HG02852 (cell line): ENCODE results near the gene MEGF11.

ENCODE experiments used
- ATAC-seq: cut with Tn5 transposase; IDR thresholded peaks from one replicate; pipeline ENCODE4 v1.9.1; 2021; ENCODE audit warnings: mild to moderate bottlenecking, moderate library complexity; ENCODE audit not compliant: unreplicated experiment

MEGF11 gene

GRCh38 chr15:66240240-66240794 is 13.2 kb downstream of the MEGF11 start:
- no peak for ATAC-seq

GRCh38 chr15:66239514-66239913 is 14.0 kb downstream of the MEGF11 start:
- no peak for ATAC-seq

- no peak for ATAC-seq
Measured at GRCh38 chr15:66238318-66238717, 15.2 kb downstream of the MEGF11 start.

GRCh38 chr15:66237513-66238235 is 15.9 kb downstream of the MEGF11 start:
- no peak for ATAC-seq

DNA sequence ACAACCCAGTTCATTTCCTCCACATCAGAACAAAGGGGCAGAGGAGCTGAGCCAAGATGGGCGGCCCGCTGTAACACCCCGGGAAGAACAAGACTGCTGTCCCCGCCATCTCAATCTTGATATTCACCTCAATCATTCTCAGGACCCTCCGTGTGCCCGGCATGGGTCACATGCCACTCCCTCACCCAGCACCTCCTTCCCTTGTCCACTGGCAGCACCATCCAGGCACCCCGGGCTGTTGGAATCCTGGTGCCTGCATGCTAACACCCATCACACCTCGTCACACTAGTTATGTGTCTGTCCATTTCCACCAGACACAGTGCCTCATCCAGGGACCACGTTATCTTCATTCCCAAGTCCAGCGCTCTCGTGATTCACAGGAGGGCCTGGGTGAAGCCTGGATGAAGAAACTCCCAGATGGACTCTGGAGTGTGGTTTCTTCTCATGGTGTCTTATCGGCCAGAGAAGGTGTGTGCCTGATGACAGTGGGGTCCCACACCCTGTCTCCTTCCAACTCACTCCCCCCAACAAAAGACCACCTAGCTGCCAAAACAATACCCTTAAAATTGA is 16.7 kb downstream of the MEGF11 start:
- ATAC-seq: no peak

DNA sequence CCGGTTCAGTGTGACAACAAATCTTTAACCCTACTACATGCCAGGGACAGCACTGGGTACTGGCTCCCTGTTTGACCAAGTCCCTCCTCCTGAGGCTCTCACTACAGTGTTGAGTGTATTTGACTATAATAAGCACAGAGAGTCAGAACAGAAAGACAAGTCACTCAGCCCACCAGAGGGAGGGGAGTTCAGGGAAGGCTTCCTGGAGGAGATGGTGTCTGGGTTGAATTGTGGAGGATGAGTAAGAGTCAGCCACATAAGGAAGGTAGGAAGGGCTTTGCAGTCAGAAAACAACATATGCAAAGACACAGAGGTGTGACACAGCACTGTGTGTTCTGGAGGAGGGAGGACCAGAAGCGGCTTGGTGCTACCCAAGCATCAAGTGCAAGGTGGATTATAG is 17.7 kb downstream of the MEGF11 start:
- ATAC-seq: no peak

DNA sequence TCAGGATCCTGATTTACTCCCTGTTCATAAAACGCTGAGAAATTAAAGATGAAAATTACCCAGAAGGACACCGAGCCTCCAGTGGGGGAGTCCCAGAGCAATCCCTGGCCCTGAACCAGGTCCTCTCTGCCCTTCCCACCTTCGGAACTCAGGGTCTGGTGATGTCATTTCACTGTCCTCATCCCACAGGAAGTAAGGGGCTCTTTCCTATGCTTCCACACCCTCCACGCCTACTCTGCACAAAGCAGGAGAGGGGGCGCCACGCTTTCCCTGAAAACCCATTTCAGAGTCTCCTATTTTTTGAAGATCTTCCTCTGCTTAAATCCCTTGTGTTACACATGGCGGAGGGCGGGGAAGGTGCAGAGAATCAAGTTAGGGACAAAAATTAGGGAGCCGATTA is 18.8 kb downstream of the MEGF11 start:
- ATAC-seq: no peak

DNA sequence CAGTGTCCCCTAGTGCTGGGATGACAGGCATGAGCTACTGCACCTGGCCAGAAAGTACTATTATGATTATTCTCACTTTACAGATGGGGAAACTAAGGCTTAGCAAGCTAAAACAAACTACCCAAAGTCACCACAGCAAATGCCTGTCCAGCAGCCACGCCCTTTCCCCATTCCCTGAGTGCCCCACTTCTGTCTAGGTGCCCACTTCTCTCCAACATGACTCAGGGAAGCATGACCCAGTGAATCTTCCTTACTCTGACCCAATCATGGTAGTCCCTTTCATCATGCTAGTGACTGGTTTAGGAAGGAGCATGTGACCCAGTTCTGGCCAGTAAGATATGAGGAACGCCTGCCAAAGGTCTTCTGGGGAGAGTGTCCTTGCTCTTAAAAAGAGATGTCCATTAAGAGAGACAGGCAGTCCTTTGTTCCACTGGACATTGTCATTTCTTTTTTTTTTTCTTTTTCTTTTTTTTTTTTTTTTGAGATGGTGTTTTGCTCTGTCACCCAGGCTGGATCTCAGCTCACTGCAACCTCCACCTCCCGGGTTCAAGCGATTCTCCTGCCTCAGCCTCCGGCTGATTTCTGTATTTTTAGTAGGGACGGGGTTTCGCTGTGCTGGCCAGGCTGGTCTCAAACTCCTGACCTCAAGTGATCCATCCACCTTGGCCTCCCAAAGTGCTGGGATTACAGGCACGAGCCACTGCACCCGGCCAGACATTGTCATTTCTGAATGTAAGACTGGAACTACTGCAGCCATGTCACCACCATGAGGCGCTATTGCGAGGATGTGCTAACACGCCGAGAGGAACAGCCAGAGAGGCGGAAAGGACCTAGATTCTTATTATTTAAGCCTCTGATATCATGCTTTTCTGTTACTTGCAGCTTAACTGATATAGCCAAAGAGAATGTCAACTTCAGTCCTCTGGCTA is 19.8 kb downstream of the MEGF11 start:
- no peak for ATAC-seq

DNA sequence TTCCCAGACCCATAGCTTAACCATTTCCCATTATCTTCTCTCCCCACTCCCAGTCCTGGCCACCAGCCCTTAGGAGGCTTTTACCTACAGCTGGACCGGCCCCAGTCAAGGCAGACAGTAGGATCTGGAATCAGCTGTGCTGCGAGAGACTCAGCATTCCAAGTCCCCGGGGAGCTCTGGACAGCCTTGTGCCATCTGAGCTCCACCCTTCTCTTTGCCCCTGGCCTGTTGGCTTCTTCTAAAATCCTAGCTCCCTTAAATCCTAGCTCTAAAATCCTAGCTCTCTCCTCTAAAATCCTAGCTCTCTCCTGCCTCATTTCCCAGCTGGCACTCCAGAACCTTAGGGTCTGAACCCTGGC is 21.3 kb downstream of the MEGF11 start:
- no peak for ATAC-seq

DNA sequence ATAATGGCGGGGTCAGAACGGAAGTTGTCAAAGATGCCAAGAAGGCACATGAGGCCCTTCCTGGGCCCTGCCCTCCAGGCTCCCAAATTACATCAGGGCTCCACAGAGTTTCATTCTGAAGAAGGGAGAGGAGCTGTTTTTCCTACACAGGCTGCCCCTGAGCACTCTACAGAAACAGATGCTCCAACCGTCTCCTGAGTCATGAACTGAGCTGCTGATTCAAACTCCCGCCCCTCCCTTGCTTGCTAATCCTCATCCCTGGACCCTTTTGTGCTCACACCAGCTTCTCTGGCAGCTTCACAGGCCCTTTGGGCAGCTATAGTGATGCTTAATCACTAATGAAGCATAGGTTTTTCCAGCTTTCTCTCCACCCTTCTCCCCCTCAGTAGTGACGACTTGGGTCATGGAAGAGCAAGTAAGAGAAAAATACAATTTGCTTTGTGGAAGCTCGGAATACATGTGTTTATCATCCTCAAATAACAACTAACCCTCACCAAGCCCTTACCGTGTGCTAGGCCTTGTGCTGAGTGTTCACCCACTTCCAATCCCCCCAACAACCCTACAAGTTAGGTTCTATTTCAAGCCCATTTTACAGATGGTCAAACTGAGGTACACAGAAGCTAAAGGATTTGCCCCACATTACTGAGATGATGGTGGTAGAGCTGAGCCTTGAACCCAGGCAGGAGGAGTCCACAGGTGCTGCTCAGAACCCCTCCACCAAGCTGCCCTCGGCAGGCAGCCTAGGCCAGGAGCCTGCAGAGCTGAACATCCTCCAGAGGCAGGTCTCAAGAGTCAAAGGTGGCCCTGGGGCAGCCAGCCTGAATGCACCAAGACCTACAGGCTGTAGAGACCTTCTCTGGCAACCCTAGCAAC is 21.9 kb downstream of the MEGF11 start:
- no peak for ATAC-seq

DNA sequence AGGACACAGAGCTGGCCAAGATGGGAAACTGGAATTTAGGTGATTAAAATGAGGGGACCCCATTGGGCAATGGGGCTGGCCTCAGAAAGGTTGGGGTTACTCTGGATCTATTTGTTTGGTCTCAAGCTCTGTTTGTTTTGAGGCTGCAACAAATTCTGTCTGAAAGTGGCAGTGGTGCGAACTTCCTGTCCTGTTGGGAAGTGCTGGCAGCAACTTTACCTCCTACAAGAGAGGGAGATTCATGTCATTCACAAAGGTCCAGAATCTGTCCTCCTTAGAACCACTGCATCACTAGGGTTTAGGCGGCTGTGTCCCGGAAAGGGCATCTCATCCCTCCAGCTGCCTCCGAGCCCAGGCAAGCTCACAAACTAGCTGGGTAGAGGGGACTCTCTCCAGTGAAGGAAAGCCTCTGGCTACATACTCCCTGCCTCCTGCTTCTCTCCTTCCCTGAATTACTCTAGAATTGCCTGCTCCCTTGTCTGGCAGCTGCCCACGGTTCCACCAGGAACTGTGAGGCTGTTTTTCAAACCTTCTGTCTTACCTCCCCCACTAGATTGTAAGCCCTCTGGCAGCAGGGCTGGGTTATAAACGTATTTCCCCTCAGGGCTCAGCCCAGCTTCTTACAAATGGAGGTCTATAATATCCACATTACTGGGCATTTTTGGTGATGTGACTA is 23.6 kb downstream of the MEGF11 start:
- no peak for ATAC-seq

- no peak for ATAC-seq
Measured at GRCh38 chr15:66228807-66229735, 24.5 kb downstream of the MEGF11 start.

- ATAC-seq: no peak
Measured at GRCh38 chr15:66226736-66227135, 26.8 kb downstream of the MEGF11 start.

GRCh38 chr15:66225656-66226274 is 27.8 kb downstream of the MEGF11 start:
- no peak for ATAC-seq

DNA sequence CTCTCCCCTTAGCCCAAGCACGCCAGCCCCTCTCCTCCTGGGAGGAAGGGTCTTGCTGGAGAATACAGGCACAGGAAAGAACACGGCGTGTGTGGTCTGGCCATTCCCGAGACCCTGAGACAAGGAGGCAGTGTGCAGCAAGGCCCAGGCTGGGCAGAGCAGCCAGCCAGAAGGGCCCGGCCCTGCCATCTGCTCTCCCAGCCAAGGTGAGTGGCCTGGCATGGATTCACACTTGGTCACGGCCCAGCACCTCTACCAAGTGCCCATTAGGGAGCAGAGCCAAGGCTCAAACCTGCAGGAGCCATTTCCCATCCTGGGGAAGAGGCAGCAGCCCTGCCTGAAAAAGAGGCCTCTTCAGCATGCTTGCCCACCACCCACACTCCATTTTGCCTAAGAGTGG is 28.6 kb downstream of the MEGF11 start:
- ATAC-seq: no peak

GRCh38 chr15:66222273-66223198 is 31.0 kb downstream of the MEGF11 start:
- no peak for ATAC-seq

DNA sequence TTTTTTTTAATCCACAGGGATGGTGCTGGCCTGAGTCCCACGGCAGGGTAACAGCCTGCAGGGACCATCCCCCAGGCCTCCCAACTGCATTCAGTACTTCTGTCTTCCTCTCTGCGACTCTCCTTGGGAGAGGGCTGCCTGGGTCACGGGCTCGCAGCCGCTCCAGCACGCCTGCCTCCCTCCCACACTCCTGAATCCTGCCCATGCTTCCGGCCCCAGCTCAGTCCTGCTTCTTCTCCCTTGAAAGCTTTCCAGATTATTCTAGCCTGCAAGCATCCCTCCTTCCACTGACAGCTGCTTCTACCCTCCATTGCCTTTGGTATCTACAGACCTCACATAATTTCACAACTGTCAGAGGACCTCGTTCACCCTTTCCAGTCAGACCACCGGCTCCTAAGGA is 32.4 kb downstream of the MEGF11 start:
- no peak for ATAC-seq
